H1 (cell line): ENCODE data around the gene BCL2A1. TPM values are rescaled to one million over a fixed set of nuclear protein-coding genes. Genes with fewer than 3 reads are reported as not detected.

Experiments used
- CHD2 ChIP-seq: IDR thresholded peaks from 2 replicates; pipeline ENCODE4 v1.6.1; 2012; ENCODE audit warnings: low read length, improper control_type of control experiment
- CREB1 ChIP-seq: IDR thresholded peaks from 2 replicates; pipeline ENCODE4 v1.6.1; 2012; ENCODE audit warnings: inconsistent platforms
- E2F6 ChIP-seq: IDR thresholded peaks from 2 replicates; pipeline ENCODE4 v1.6.1; 2012; ENCODE audit warnings: inconsistent platforms
- EP300 ChIP-seq, 2 experiments: IDR thresholded peaks; 1 replicate in 1 of 2; 2 replicates in 1 of 2; pipeline ENCODE4 v1.6.1; 2011 to 2012; ENCODE audit warnings: low read depth in 2 of 2, low read length in 2 of 2, mild to moderate bottlenecking in 2 of 2, borderline replicate concordance in 1 of 2, inconsistent platforms in 1 of 2, moderate library complexity in 1 of 2
- polyA plus RNA-seq, 7 experiments: library from polyadenylated mRNA; depleted of rRNA in 3 of 7; stranded (reverse) in 5 of 7; unstranded in 2 of 7; fragments of >200 nt in 5 of 7; fragments of 200-250 nt in 2 of 7; gene quantifications; 1 replicate in 5 of 7; 2 replicates in 1 of 7; 4 replicates in 1 of 7; pipeline versions ENCODE4 v1.2.1 to v1.2.3, GENCODE V29; 2011 to 2013; ENCODE audit warnings: missing spikeins in 2 of 7, mixed read lengths in 2 of 7
- total RNA-seq: library from RNA; stranded (reverse); fragmentation: NEBNext Ultra II Directional; extraction: Animal tissue kit (Norgen Biotek cat#: 25700); gene quantifications from 2 replicates; pipeline ENCODE4 v1.2.1, GENCODE V29; 2021

Gene BCL2A1
- total and polyA plus RNA-seq, 2 of the 8 experiments (the other 6 are each of a cell fraction or from before 2014, with no cell fraction given) = not detected

- no peak for TF ChIP-seq CHD2
- no peak for TF ChIP-seq EP300 (IDR thresholded peaks at IDR 0.05; ENCODE audit: borderline replicate concordance in 1 of 2, low read depth in 2 of 2, low read length in 2 of 2)
- no peak for TF ChIP-seq CREB1
- no peak for TF ChIP-seq E2F6
Measured at GRCh38 chr15:79960502-79961212, 10.3 kb downstream of the BCL2A1 start (continued).
